HG03064 (cell line): Measurements from ENCODE around the gene TARBP1.
"Not testable (repeated sequence)": the region's sequence is repeated elsewhere in the genome, so short reads cannot be mapped to it uniquely, and the experiment has no call there.

Experiments
- ATAC-seq: cut with Tn5 transposase; IDR thresholded peaks from one replicate; pipeline ENCODE4 v1.9.1; 2021; ENCODE audit warnings: low read depth; ENCODE audit not compliant: unreplicated experiment

Gene TARBP1

GRCh38 chr1:234368320-234369032 lies 110.5 kb downstream of the TARBP1 start:
- no peak for ATAC-seq

GRCh38 chr1:234362558-234362957 lies 116.4 kb downstream of the TARBP1 start:
- no peak for ATAC-seq

GRCh38 chr1:234361102-234361603 lies 117.8 kb downstream of the TARBP1 start:
- no peak for ATAC-seq

- no peak for ATAC-seq
Measured at GRCh38 chr1:234357831-234358230, 121.1 kb downstream of the TARBP1 start.

GRCh38 chr1:234356615-234357269 lies 122.2 kb downstream of the TARBP1 start:
- not testable (repeated sequence) for ATAC-seq

GRCh38 chr1:234355782-234356510 lies 123.0 kb downstream of the TARBP1 start:
- ATAC-seq = no peak

GRCh38 chr1:234348964-234349363 lies 130.0 kb downstream of the TARBP1 start:
- no peak for ATAC-seq

- ATAC-seq = no peak
Measured at GRCh38 chr1:234345237-234345636, 133.7 kb downstream of the TARBP1 start.

GRCh38 chr1:234342774-234343173 lies 136.2 kb downstream of the TARBP1 start:
- no peak for ATAC-seq
